Measurements from ENCODE around the gene CORIN.

GRCh38 chr4:47798165-47798564, 39.7 kb downstream of the CORIN start:
- TF ChIP-seq CTCF (IDR thresholded peaks at IDR 0.05; ENCODE audit: borderline replicate concordance, extremely low read depth, low read length, poor library complexity, severe bottlenecking) (no peak), EZH2 (IDR thresholded peaks at IDR 0.05; ENCODE audit: borderline replicate concordance, low read depth, low read length, severe bottlenecking) (no peak)

Data from DND-41 (cell line).